A549 treated with AZD2906 at 1 μM for 4 hours (cell line): ENCODE data around the gene BLTP3A. TPM values are rescaled to one million over a fixed set of nuclear protein-coding genes. Genes with fewer than 3 reads are reported as not detected.

ENCODE experiments used
- total RNA-seq: library from RNA; stranded (reverse); fragments of 200-300 nt; extraction: Qiagen RNA extraction; gene quantifications from 5 replicates; pipeline ENCODE4 v1.2.3, GENCODE V29; 2022

BLTP3A gene, protein sequence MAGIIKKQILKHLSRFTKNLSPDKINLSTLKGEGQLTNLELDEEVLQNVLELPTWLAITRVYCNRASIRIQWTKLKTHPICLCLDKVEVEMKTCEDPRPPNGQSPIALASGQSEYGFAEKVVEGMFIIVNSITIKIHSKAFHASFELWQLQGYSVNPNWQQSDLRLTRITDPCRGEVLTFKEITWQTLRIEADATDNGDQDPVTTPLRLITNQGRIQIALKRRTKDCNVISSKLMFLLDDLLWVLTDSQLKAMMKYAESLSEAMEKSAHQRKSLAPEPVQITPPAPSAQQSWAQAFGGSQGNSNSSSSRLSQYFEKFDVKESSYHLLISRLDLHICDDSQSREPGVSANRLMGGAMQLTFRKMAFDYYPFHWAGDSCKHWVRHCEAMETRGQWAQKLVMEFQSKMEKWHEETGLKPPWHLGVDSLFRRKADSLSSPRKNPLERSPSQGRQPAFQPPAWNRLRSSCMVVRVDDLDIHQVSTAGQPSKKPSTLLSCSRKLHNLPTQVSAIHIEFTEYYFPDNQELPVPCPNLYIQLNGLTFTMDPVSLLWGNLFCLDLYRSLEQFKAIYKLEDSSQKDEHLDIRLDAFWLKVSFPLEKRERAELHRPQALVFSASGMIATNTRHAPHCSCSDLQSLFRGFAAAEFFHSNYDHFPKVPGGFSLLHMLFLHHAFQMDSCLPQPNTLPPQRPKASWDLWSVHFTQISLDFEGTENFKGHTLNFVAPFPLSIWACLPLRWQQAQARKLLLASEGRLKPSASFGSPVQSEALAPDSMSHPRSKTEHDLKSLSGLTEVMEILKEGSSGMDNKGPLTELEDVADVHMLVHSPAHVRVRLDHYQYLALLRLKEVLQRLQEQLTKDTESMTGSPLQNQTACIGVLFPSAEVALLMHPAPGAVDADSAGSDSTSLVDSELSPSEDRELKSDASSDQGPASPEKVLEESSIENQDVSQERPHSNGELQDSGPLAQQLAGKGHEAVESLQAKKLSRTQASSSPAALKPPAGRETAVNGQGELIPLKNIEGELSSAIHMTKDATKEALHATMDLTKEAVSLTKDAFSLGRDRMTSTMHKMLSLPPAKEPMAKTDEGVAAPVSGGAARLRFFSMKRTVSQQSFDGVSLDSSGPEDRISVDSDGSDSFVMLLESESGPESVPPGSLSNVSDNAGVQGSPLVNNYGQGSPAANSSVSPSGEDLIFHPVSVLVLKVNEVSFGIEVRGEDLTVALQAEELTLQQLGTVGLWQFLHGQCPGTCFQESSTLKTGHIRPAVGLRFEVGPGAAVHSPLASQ (N-terminal part only)
- 4.3 to 5.9 TPM (median 5.0 TPM) in 5 replicates for total RNA-seq

DNA sequence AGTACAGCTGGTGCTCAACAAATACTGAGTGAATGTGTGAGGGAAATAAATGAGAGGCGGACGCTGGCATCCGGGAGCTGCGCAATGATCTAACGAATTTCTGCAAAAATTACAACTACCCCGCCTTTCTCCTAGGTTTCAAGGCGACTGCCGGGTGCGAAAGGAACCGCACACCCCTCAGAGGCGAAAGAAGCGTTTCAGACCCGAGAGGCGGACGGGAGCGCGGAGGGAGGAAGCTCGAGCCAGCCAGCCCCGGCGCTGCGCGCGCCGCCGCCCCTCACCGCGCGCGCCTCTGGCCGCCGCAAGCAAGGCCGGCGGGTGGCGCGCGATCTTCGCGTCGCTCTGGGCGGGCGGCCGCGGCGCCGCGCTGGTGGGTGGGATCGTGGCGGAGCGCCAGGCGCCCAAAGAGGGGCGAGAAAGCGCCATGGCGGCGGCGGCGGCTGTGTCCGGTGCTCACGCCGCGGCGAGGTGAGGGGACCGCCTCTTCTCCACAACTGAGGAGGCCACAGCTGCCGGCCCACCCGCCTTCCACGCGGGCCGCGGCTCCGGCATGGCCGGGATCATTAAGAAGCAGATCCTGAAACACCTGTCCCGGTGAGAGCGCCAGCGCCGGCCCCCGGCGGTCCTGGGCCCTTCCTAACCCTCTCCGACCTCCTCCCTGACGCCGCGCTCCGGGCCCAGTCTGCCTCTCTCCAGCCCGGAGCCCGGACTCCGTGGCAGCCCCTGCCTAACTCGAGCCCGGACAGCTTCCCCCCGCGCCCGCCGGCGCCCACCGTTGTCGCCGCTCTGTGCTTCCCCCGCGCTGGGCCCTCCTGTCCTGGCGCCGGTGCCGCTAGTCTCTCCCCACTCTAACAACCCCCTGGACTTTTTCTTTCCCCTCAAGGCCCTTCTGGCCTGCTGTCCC is at the start of gene BLTP3A:
Gene BLTP3A (plus strand): TSS at position 383 of the 904 bp plus-strand sequence. CDS start 168 bp downstream, at position 551.

Other genes with a start within 250 kb of the BLTP3A start
- 1.3 to 1.9 TPM (median 1.8 TPM) in 5 replicates for gene SPDEF, start 235.8 kb upstream of the BLTP3A start, total RNA-seq
- gene ILRUN, start 95.3 kb upstream of the BLTP3A start, total RNA-seq, result 30.3 to 33.7 TPM (median 31.4 TPM) in 5 replicates
- 194 to 246 TPM (median 209 TPM) in 5 replicates for gene SNRPC, start 34.6 kb upstream of the BLTP3A start, total RNA-seq
- gene TAF11, start 96.0 kb downstream of the BLTP3A start, total RNA-seq, result 18.8 to 20.5 TPM (median 18.9 TPM) in 5 replicates
- 5.9 to 7.9 TPM (median 6.5 TPM) in 5 replicates for gene ANKS1A, start 97.2 kb downstream of the BLTP3A start, total RNA-seq